ENCODE results near the gene KCNIP4.

- TF ChIP-seq POLR2AphosphoS5 (IDR thresholded peaks at IDR 0.05; ENCODE audit: borderline replicate concordance, low read depth, low read length) = no peak
- no peak for TF ChIP-seq EZH2 (IDR thresholded peaks at IDR 0.05)
- TF ChIP-seq FOXP2 (optimal IDR thresholded peaks at IDR 0.05; ENCODE audit: control extremely low read depth, extremely low read length, insufficient read depth) = no peak
Measured at GRCh38 chr4:20711335-20711734, 1237.2 kb downstream of the KCNIP4 start.
